Measurements from ENCODE around the gene FTCD.

DNA sequence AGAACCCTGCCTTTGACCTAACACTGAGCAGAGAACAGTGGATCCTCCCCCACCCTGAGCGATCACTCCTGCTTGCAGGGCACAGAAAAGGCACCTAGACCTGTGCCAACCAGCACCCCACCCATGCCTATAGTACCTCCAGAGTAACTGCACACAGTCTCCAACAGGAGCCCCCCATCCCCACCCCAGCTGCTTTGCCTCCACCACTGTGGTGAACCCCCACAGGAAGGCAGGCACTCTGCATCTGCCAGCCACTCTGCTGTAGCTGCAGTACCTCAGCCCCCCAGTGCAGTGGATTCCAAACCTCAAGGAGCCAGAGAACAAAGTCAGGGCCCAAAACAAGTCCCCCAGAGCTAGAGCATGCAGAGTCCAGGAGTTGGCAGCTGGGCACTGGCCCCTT is 18.2 kb upstream of the FTCD start:
- TF ChIP-seq, protein P1, sequence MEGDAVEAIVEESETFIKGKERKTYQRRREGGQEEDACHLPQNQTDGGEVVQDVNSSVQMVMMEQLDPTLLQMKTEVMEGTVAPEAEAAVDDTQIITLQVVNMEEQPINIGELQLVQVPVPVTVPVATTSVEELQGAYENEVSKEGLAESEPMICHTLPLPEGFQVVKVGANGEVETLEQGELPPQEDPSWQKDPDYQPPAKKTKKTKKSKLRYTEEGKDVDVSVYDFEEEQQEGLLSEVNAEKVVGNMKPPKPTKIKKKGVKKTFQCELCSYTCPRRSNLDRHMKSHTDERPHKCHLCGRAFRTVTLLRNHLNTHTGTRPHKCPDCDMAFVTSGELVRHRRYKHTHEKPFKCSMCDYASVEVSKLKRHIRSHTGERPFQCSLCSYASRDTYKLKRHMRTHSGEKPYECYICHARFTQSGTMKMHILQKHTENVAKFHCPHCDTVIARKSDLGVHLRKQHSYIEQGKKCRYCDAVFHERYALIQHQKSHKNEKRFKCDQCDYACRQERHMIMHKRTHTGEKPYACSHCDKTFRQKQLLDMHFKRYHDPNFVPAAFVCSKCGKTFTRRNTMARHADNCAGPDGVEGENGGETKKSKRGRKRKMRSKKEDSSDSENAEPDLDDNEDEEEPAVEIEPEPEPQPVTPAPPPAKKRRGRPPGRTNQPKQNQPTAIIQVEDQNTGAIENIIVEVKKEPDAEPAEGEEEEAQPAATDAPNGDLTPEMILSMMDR (IDR thresholded peaks at IDR 0.05 in 8 of 11, conservative IDR thresholded peaks at IDR 0.05 in 3 of 11): no peak
- TF ChIP-seq POLR2AphosphoS5 (IDR thresholded peaks at IDR 0.05): no peak
